Gastroesophageal sphincter (tissue), 3 donors: Measurements from ENCODE around the gene POU4F1.

ENCODE experiments used
- CTCF ChIP-seq, 4 experiments: fragments of 200-600 bp in 2 of 4; fragments of 450-650 bp in 2 of 4; sonication (generic) in 1 of 4; IDR thresholded peaks; one replicate each; pipeline ENCODE4 v1.5.1; 2017 to 2019; ENCODE audit warnings: antibody characterized with exemption in 4 of 4, mild to moderate bottlenecking in 2 of 4, moderate library complexity in 2 of 4
- EP300 ChIP-seq: sonication (generic); formaldehyde crosslinking; IDR thresholded peaks from one replicate; pipeline ENCODE4 v1.6.1; 2017; ENCODE audit warnings: antibody characterized with exemption, mild to moderate bottlenecking
- POLR2A ChIP-seq, 2 donors: fragments of 450-650 bp; IDR thresholded peaks; one replicate each; pipeline ENCODE4 v1.6.1; 2017; ENCODE audit warnings: antibody characterized with exemption in 2 of 2, mild to moderate bottlenecking in 2 of 2, moderate library complexity in 1 of 2
- POLR2AphosphoS5 ChIP-seq: sonication (generic); formaldehyde crosslinking; IDR thresholded peaks from one replicate; pipeline ENCODE4 v1.6.1; 2017; ENCODE audit warnings: antibody characterized with exemption

- TF ChIP-seq CTCF (IDR thresholded peaks at IDR 0.05) (no peak), POLR2AphosphoS5 (no peak), POLR2A (IDR thresholded peaks at IDR 0.05) (no peak), EP300 (no peak)
Measured at GRCh38 chr13:78593129-78593528, 10.2 kb downstream of the POU4F1 start.
